HUDEP-2 (cell line): ENCODE results near the gene GLT1D1.

ENCODE experiments used
- DNase-seq, 76 experiments: peaks; one replicate each; lab custom pipeline; 2025; ENCODE audit not compliant: unreplicated experiment in 76 of 76; lab: John Stamatoyannopoulos, UW

Gene GLT1D1

DNA sequence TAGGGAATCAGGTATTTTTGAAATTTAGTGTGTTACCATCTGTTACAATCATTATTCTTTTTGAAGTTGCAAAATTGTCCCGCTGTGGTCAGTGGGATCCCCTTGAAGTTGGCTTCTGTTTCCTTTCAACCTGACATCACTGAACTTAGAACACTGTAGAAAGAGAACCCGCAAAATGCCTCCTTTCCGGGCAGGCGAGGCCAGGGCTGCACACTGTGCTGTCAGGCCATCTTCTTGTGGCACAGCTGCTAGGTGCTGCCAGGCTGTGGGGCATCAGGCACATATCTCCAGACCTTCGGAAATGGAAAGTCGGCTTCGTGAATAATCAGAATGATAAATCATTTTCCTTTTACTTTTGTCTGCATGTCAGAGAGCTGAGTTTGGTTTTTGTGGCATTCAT is 103.5 kb downstream of the GLT1D1 start:
- no peak for DNase-seq

DNA sequence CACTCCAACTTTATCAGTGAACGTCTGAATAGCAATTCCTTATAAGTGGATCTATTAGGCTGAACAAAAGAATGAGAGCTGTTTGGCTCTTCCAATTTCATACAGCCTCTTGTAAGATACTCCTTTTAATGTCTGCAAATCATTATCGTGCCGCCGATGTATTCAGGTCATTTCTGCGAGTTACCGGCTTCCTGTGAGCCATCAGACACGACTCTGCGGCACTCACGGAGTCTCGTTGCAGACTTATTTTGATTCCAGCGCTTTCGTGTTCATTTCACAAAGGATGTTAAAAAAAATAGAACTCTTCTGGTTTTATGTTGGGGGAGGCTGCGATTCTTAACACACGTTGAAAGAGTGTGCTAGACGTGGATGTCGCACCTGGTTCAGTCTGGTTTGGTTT is 106.6 kb downstream of the GLT1D1 start:
- DNase-seq = no peak

DNA sequence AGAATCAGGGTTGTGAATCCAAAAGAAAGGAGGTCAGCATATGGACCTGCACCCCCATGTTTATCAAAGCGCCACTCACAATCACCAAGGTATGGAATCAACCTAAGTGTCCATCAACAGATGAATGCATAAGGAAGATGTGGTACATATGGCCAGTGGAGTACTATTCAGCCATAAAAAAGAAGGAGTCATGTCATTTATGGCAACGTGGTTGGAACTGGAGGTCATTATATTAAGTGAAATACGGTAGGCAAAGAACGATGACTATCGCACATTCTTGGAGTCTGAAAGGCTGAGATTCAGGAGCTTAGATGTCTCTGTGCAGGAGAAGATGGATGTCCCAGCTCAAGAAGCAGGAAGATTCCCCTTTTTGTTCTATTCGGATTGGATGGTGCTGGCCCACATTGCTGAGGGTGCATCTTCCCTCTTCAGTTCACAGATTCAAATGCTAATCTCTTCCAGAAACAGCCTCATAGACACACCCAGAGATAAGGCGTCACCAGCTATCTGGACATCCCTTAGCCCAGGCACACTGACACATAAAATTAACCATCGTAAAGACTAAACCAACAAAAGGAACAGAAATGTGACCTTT is 108.1 kb downstream of the GLT1D1 start:
- DNase-seq = no peak

DNA sequence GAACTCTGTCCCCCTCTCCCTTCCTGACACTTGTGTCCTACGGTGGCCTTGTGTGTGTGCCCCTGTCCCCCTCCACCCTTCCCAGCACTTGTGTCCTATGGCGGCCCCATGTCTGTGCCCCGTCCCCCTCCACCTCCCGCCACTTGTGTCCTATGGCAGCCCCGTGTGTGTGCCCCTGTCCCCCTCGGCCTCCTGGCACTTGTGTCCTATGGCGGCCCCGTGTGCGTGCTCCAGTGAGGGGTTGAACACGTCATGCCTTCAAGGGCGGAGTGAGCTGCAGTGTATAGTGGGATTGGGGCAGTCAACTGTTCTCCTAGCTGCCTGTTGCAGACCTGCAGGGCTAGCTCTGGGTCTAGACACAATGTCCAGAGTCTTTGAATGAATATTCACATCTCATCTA is 108.7 kb downstream of the GLT1D1 start:
- no peak for DNase-seq

DNA sequence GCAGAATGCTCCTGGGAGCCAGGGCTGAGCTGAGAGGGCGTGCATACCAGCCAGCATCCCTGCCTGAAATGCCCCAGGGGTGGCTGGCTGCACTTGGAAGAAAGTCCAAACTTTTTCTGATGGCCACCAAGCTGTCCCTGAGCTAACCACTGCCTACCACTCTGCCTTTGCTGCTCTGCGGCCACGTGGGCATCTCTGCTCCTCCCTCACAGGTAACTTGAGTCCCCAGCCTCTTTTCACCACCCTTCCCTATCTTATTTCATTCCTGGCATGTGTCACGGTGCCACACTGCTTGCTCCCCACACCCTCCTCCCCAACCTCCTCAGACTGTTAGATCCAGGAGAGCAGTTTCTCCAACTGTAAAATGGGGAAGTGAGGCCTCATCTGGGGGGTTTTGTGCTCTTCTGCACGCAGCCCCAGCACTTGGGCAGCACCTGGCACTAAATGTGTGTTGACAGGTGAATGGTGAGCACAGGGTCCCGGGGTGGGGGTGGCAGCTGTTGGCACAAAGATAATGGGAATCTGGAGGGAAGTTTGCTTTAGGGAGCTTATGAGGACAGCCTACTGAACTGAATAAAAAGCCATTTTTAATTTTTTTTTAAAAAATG is 113.0 kb downstream of the GLT1D1 start:
- DNase-seq = no peak

DNA sequence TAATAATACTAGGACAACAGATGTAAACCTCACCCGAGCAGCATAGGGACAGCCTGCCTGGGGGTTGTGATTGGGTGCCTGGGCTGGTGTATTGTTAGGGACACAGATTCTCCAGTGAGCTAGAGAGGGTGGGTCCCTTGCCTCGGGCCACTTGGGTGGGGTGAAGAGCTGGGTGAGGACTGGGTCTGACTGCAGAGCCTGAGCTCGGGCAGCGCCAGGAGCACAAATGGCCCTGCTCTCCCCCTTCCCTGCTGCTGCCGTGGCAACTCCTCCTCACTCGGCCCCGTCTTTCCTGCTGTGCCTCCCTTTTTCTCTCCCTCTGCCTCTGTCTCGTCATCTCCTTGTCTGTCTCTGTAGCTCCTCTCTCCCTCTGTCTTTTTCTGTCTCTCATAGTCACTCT is 115.4 kb downstream of the GLT1D1 start:
- no peak for DNase-seq

DNA sequence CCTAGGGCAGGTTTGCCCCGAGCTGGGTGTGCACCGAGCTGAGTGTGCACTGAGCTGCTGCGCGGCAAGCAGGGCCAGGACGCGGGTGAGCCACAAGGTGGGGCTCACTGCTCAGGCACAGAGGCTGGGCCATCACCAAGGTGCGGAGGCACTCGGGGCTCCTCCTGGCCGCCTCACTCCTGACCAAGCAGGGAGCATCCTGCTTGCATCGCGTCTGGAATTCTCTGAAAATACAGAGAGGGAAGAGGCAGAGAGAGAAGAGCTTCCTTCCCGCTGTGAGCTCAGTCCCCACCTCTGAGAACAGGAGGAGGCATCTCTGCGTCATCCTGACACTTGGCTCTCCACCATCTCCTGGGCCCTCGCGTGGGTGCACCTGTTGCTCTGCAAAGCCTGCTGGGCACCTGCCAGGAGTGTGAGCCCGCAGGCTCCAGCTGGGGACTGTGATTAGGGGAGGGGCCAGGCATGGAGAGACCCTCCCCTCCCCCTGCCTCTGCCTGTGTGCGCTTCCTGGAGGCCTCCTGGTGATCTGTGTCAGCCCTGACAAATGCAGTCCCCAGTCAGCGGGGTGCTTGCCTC is 116.3 kb downstream of the GLT1D1 start:
- DNase-seq = peak in 4 of 76 experiments; percentile 0 to 19 (median 3)

DNA sequence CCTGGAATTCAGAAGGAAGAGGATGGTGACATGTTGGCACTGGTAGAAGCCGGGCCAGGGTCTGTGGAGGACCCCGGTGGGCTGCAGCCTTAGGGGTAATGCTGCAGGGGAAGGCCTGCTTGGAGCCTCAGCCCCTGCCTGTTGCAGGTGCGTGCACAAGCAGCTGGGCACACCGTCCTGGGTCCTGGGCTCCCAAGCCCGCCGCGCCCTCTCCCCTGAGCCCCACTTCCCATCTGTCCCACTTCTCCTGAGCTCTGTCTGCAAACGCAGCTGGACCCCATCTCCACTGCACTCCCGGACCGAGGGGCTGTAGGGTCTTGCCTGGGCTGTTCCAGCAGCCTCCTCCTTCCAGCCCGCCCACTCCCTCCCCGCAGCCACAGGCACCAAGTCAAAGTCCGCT is 116.8 kb downstream of the GLT1D1 start:
- no peak for DNase-seq

DNA sequence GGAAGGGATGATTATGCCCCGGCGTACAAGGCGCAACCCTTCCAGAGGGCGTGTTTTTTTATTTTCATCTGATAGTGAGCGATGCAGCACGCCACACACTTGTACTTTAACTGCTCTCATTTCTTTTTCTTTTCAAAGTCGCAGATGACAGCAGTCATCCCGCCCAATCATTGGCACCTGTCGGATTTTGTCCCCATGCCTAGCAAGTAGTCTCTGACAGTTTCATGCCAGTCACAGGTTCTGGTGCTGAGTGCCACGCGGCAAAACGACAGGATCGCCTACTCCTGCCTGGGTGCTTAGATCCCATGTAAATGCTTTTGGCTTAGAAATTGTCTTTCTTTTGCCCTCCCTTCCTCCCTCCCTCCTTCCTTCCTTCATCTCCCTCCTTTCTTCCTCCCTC is 117.7 kb downstream of the GLT1D1 start:
- no peak for DNase-seq

DNA sequence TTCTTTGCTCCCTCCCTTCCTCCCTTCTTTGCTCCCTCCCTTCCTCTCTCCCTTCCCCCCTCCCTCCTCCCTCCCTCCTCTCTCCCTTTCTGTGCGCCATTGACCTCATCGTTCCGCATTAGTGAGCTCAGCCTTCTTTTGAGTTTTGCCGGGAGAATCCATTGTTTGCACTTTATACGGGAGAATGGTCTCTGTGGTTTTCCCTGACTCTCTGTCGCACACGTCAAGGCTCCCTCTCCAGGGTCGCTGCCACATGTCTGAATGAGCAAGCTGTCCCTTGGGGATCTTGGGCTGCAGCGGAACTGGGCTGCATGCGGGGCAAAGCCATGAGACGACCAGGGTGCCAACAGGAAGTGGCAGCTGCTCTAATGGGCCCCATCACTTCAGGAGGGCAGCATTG is 118.5 kb downstream of the GLT1D1 start:
- no peak for DNase-seq

DNA sequence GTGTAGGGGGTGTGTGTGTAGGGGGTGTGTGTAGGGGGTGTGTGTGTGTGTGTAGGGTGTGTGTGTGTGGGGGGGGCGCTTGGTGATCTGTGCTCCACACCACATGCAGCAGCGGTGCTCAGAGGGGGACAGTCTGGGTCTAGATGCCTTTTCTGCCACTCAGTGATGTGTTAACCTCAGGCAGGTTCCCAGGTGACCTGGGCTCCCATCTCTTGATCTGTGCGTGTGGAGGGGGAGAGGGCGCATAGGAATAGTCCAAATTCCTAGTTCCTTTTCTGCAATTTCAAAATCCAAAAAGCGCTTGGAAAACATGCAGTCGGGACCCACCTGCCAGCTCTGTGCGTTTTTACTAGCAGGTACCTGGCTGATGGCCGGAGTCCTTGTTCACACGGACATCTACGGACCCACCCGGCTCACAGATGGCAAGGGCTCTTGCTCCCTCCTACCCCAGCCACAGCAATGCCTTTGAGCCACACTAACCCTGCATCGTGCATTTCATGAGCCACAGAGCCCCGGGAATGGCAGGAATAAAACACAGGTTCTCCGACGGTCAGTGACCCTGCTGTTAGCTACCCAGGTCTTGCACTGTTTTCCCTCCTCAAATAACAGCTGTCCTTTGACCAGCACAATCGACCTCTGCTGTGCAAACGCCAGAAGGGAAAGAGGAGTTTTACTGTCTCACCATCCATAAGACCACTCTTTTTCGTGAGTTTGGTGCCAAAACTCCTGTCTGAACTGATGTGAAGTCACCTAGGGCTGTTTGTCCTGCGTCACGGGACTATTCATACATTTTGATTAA is 120.8 kb downstream of the GLT1D1 start:
- no peak for DNase-seq

DNA sequence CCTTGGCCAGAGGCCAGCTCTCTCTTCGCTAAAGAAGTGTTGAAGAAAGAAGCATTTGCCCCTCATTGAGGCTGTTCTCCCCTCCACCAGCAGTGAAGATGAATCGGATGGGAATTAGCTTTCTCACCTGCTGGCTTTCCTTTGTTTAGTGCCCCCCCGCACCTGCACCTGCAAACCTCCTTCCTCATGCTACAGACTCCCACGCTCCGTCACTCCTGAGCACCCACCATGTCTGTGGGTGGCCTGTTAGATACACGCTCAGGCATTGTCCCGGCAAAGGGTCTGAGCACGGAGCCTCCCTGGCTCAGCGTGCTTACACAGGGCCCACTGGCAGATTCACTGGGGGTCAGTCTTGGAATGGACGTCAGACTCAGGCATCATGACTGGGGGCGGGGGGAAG is 121.6 kb downstream of the GLT1D1 start:
- DNase-seq = no peak

DNA sequence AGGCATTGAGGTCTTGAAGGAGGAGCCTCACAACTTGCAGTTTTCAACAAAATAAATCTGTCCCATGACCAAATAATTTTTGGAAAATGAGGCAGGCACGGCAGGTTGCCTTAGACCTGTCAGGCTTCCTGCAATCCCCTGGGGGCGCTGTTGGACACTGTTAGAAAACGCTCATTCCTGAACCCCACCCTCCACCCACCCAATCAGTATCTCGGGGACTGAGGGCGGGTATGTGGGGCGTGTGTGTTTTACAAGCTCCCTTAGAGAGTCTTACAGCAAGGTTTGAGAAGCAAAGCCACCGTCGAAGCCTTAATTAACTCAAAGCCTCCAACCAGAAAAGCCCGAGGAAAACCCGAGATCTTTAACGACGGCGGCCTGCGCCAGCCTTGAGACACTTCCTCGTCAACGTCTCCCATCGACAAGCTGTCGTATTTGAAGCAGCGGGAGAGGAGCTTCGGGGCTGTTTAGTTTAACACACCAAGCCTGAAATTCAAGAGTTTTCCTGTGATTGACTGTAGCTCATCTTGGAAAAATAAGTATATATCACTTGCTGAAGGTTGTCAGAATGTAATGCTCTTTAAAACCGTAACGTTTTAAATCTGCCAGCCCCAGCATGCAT is 123.0 kb downstream of the GLT1D1 start:
- DNase-seq = peak in 15 of 76 experiments; percentile 1 to 29 (median 4)

DNA sequence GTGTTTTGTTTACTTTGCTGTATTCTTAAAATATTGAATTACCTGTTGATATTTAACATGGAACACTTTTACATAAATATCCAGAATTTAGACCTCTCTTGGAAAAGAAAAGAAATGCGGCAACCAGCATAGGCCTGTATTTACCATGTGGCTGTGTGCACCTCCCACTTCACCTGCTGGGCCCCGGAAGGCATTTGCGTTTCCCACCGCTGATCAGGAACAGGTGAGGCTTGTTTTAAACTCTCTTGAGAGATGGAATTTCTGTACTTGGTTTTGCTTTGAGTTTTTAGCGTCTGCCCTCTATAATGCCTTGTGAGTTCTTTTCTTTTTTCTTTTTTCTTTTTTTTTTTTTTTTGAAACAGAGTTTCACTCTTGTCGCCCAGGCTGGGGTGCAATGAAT is 124.2 kb downstream of the GLT1D1 start:
- DNase-seq = no peak

DNA sequence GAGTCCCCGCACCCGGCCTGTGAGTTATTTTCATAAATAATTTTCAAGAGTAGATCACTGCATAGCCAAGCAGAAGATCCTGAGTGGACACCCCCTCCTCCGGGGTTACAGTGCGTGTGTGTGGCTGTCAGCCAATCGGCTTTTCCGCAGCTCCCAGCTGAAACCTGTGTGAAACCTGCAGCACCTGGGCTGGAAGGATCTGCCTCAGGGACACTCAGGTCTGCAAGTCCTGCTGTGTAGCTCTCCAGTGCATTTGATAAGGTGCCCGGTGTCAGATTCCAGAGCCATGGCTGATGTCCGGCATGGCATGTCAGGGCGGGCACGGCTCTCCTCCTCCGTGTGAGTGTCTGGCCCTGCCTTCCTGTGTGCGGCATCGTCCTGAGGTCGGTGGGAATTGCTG is 124.8 kb downstream of the GLT1D1 start:
- no peak for DNase-seq

DNA sequence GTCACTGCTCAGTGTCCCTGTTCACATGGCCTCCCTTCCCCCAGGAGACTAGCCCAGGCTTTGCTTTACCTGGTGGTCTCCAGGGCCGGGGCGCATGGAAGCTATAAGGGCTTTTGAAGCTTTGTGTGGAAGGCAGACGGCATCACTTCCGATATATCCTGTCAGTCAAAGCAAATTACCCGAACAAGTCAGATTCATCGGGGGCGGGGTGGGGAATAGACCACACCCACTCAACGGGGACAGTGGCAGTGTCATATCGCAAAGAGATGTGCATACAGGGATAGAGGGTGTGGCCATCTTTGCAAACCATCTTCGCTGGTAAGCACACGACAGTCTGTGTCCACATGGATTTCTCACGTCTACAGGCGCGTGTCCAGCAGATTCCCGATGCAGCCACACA is 127.3 kb downstream of the GLT1D1 start:
- DNase-seq = no peak

DNA sequence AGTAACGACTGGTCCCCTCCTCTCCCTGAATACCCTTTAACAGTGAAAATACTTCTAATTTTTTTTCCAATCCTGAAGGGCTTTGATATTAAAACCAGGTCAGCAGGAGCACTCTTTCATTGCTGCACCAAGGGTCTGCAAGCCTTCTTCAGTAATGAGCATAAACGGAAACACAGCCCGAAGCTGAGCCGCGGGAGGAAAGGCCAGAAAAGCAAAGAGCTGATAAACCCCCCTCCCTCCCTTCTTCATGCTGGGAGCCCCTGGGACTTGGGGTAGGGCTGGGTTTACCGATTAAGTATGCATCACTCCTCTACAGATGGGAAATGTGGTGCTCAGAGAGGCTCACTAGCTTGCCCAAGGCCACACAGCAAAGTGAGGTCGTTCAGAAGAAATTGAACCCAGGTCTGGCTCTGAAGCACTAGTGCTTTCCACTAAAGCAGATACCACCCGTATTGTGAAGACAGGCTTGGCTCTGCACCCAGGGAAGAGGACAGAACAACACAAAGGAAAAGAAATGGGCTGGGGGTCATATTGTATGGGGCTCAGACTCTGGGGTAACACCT is 128.8 kb downstream of the GLT1D1 start:
- no peak for DNase-seq

DNA sequence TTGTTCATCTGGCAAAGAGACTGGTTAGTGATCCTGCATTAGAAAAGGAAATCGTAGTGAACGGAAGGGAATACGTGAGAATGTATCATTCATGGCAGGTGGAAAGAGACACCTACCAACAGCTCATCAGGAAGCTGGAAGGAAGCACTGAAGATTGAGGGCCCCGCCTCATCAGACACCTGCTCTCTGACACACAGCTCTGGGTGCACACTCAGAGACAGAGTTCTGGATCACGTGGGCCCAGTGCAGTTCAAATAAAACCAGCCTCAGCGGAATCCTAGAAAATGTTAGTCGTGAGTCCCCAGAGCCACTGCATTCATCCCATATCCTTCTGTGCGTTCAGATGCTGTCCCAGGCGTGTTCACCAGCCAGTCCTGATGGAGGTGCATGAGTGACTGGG is 129.7 kb downstream of the GLT1D1 start:
- no peak for DNase-seq

DNA sequence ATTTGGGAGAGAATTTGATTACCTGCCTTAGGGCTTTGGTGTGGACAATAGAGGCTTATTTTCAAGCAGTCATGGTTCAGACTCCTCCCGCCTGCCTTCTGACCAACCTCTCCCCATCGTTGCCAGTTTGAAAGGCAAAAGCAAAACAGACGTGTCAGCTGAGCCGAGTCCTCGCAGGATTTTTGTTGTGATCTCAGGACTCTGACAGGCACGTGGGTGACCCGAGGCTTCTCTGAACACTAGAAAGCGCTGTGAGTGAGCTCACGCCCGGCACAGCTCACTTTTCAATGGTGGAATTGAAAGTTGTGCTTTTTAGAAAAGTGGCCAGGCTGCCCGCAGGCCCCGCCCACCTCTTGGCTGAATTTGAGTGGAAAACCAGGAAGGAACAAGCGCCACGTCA is 130.1 kb downstream of the GLT1D1 start:
- no peak for DNase-seq

DNA sequence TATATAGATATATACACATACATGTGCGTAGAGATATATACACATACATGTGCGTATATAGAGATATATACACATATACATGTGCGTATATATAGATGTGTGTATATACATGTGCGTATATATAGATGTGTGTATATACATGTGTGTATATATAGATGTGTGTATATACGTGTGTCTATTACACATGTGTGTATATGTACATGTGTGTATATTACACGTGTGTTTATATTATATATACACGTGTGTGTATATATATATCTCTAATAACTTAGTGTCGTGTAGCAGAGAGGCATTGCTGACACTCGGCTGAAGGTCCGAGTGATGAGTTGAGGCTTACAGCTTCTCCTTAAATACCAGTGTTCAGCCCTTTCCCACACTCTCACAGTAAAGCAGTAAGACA is 133.7 kb downstream of the GLT1D1 start:
- no peak for DNase-seq

DNA sequence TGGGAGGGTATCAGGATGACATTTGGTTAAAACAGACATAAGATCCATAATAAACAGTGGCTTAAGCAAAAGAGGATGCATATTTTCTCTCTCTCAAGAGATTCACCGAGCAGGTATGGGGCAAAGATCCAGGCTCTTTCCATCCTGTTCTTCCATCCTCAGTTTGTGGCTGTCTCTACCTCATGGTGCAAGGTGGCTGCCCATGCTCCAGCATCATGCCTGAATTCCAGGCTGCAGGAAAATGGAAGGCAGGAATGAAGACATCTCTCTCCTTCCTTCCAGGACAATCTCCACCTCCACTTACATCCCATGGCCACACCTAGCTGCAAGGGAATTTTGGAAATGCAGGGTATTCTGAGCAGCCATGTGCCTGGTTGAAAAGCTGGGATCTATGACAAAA is 136.0 kb downstream of the GLT1D1 start:
- DNase-seq = no peak
